GM18508 (cell line): ENCODE data around the gene TTC4.

ENCODE experiments used
- ATAC-seq: cut with Tn5 transposase; IDR thresholded peaks from one replicate; pipeline ENCODE4 v1.9.1; 2021; ENCODE audit warnings: moderate number of reproducible peaks; ENCODE audit not compliant: insufficient read depth, unreplicated experiment

The TTC4 gene

DNA sequence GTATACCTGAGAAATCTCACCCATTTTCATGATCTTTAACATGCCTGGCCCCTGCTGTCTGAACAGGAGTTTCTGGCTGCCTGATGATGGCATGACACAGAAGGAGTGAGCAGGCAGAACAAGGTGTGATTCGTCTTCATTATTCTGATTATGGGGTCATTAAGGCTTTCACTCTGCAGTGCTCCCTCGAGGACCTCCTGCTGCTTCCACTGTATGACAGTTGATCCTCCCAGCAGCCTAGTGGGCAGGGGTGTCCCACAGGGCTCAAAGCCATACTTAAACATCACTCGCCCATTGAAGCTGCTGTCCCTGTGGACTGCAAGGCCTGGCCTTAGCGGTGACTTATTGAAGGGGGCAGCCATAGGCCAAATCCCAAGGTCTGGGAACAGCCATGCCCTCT lies 61.4 kb downstream of the TTC4 start:
- ATAC-seq = no peak

DNA sequence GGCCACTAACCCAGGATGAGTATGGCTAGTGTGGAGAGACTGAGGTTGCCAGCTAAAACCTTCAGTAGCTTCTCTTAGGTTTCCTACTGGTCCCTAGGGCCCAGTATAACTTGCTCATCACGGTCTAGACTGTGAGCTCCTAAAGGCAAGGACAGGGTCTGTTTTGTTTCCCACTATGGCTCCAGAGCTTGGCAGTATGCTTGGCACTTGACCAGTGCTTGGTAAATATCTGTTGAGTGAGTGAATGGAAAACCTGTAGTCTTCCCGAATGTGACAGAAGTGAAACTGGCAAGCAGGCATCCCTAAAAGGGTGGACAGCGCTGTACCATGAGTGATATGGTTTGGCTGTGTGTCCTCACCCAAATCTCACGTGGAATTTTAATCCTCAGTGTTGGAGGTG lies 61.8 kb downstream of the TTC4 start:
- no peak for ATAC-seq

DNA sequence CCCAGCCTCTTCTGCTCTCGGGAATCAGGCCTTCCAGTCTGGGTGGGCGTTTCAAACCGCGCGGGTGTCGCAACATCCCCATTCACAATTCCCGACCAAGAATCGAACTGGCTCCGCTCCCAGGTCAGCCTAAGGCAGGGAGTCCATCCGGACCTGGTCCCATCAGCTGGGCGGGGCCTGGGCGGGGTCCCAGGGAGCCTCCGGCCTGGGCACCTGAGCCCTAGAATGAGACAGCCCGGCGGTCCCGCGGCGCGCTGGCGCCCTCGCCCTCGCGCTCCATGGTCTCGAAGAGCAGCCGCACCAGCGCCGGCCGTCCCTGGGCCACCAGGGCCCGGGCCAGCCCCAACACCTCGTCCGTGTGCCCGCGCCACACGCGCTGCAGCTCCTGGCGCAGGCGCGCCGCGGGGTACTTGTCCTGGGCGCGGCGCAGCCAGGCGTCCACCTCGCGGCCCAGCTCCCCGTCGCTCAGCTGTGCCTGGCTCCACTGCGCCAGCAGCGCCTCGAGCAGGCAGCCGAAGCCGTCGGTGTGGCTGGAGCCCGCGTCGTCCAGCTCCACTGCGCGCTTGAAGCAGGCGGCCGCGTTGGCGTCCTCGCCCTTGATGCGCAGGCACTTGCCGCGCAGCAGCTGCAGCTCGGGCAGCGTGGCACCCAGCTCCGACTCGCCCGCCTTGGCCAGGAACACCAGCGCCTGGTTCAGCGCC lies 65.5 kb downstream of the TTC4 start:
- ATAC-seq = no peak

DNA sequence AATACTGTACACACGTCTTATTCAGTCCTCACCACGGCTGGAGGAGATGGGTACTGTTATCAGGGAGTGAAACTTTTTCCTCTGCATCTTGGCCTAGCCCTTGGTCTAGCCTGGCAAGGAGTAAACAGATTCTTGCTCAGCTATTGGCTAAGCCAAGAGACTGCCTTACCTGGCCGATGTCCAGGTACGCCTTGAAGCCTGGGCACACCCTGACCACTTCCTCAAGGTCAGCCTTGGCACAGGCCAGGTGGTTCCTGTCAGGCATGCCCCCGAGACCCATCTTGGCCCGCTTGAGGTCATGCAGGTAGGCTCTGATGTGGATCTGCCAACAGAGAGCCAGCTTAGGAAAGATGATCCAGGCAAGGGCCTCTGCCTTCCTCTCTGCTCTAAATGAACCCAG lies 66.5 kb downstream of the TTC4 start:
- no peak for ATAC-seq

DNA sequence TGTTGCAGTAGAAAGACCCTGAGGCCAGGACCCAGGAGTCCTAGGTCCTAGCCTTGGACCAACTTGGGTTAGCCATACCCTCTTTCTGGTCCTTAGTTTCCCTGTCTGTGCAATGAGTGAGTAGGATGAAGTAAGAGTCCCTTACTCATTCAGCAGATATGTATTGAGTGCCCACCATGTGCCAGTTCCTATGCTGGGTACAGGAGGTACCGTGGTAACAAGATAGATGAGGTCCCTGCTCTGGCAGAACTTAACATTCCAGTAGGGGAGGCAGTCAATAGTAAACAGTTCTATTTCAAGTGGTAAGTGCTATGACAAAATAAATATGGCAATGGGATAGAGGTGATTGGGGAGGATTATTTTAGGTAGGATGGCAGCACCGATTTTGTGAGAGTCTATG lies 66.9 kb downstream of the TTC4 start:
- no peak for ATAC-seq

DNA sequence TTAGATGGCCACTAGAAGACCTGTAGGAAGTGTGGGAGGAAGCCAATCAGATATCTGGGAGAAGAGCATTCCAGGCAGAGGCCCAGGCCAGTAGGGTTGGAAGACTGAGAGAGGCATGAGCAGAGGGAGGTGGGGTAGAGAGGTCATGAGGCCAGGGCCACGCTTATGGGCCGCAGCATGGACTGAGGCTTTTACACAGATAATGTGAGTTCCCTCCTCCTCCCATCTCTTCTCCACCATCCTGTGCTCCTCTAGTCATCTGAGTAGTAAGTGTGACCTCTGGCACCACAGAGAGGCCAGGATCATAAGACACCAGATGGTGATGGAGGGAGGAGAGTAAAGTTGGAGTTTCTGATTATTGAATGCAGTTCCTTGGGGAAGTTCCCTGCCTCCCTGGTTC lies 68.4 kb downstream of the TTC4 start:
- ATAC-seq = no peak

DNA sequence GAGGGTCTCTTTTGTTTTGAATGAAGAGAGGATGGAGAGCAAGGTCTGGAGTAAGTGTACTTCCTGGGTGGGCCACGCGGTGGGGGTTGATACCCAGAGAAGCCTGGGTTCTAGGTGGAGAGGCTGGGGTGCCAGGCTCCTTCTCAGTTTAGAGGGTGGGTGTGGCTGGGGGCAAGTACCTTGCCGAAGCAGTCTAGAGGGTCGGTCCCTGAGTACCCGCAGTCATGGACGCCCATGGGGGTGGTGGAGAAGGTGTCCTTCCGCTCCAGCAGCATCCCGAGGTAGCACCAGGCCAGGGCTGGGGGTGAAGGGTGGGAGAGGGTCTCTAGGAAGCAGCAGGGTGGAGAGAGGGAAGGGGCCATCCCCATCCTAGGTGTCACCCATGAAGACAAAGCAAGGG lies 71.1 kb downstream of the TTC4 start:
- ATAC-seq = no peak

DNA sequence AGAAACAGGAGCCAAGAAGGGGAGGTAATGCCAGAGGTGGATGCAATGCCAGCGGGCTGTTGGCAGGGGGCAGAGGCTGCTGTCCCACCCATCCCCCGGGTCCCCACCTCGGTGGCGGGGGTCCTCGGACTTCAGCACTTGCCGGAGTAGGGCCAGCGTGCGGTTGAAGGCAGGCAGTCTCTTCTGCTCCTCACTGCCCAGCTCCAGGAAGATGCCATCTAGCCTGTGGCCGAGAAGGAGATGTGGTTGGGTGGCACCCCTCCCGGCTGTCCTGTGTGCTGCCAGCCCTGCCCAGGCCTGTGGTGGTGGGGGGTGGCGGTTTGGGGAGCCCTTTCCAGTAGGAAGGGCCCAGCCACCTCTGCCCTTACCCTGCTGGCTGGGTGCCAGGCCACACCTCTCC lies 71.9 kb downstream of the TTC4 start:
- ATAC-seq = no peak

DNA sequence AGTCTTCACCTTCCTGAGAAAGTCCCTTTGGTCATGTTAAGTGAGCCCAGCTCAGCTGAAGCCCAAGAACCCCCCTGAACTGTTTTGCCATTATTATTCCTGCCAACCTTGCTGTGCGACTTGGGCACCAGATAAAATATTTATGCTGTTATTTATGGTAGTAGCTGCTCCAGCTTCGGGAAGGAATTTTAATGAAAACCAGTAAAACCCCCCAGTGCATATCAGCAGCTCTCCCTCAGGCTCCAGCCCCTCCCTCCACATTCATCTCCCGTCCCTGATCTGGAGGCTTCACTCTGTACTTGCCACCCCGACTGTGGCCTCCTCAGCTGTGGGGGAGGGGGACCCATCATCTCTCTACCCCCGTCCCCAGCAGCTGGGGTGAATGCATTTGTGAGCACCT lies 72.8 kb downstream of the TTC4 start:
- ATAC-seq = no peak

DNA sequence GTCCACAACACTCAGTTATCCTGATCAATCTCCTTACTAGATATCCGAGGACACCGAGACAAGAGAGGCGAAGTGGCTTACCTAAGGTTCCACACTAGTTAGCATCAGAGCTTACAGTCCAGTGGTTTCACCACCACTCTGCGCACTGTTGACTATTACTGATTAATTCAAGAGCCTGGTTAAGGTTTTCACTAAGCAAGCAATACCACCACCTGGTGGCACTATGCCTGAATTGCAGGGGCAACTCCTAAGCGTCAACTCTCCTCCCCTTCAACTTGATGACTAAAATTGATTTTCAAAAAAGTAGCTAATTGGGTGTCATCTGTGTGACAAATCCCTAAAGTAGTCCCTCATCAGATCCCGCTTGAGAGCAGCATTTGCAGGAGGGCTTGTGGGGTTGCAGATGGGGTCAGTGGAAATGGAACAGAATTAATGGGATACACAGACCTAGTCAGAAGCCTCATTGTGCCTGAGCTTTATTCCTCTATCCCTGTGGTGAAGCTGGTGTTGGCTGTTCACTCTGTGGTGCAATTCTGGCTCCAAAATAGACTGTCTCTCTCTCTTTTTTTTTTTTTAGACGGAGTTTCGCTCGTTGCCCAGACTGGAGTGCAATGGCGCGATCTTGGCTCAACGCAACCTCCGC lies 76.3 kb downstream of the TTC4 start:
- no peak for ATAC-seq
